HepG2 (cell line): ENCODE measurements around the gene COMP. TPM values are rescaled to one million over a fixed set of nuclear protein-coding genes. Genes with fewer than 3 reads are reported as not detected.

ENCODE experiments used
- AFF4 ChIP-seq: sonication (generic); formaldehyde crosslinking; IDR thresholded peaks from 2 replicates; pipeline ENCODE4 v1.4.0; 2020; ENCODE audit warnings: missing genetic modification reagents
- ASH2L ChIP-seq: fragments of 300-600, 200-600 bp; sonication (generic); IDR thresholded peaks from 2 replicates; pipeline ENCODE4 v1.7.0; 2017; ENCODE audit warnings: low read depth, mild to moderate bottlenecking, moderate library complexity, mixed read lengths, low read length; ENCODE audit not compliant: insufficient read length
- DNMT1 ChIP-seq: sonication (generic); formaldehyde crosslinking; IDR thresholded peaks from 2 replicates; pipeline ENCODE4 v1.5.1; 2020; ENCODE audit warnings: mild to moderate bottlenecking, missing genetic modification reagents
- KDM3A ChIP-seq: IDR thresholded peaks from 2 replicates; pipeline ENCODE4 v1.6.1; 2018; ENCODE audit warnings: low read depth, missing compliant biosample characterization
- MLXIP ChIP-seq: sonication (generic); formaldehyde crosslinking; IDR thresholded peaks from 2 replicates; pipeline ENCODE4 v1.9.0; 2021; ENCODE audit warnings: missing genetic modification reagents, borderline replicate concordance
- REPIN1 ChIP-seq: sonication (generic); formaldehyde crosslinking; IDR thresholded peaks from 2 replicates; pipeline ENCODE4 v1.8.0; 2022; ENCODE audit warnings: missing genetic modification reagents, low read depth, mild to moderate bottlenecking, borderline replicate concordance
- ZNF124 ChIP-seq: sonication (generic); formaldehyde crosslinking; IDR thresholded peaks from 2 replicates; pipeline ENCODE4 v1.4.0; 2020; ENCODE audit warnings: missing genetic modification reagents
- ZNF276 ChIP-seq: sonication (generic); formaldehyde crosslinking; IDR thresholded peaks from 2 replicates; pipeline ENCODE4 v1.4.0; 2020; ENCODE audit warnings: mild to moderate bottlenecking, low read depth, missing genetic modification reagents
- ZNF407 ChIP-seq: sonication (generic); formaldehyde crosslinking; IDR thresholded peaks from one replicate; pipeline ENCODE4 v1.5.1; 2020; ENCODE audit warnings: mild to moderate bottlenecking, missing genetic modification reagents; ENCODE audit errors: not compliant biosample characterization
- ZNF563 ChIP-seq: sonication (generic); formaldehyde crosslinking; IDR thresholded peaks from 2 replicates; pipeline ENCODE4 v1.8.0; 2022; ENCODE audit warnings: mild to moderate bottlenecking, moderate library complexity, missing genetic modification reagents
- polyA plus RNA-seq, 8 experiments: library from polyadenylated mRNA; depleted of rRNA in 3 of 8; stranded (reverse) in 7 of 8; unstranded in 1 of 8; fragments of >200 nt; fragmentation: Illumina TruSeq in 4 of 8; extraction: Trizol in 4 of 8; gene quantifications; 2 replicates each; pipeline versions ENCODE4 v1.2.1 to v1.2.3, GENCODE V29; 2011 to 2016; ENCODE audit warnings: low read depth in 4 of 8, missing spikeins in 1 of 8, mixed read lengths in 1 of 8; ENCODE audit not compliant: insufficient read depth in 1 of 8
- total RNA-seq, 5 experiments: library from RNA; depleted of rRNA; stranded (reverse); fragments of >200 nt; fragmentation: Illumina TruSeq; extraction: Trizol; gene quantifications; 2 replicates each; pipeline ENCODE4 v1.2.3, GENCODE V29; 2016; ENCODE audit warnings: low read depth in 1 of 5

COMP gene
- total and polyA plus RNA-seq, 2 of the 13 experiments (the other 11 are each of a cell fraction or from before 2014, with no cell fraction given) = 0.04 to 0.13 TPM

GRCh38 chr19:18831524-18832305, 40.6 kb upstream of the COMP start, which contains the start of gene UPF1 (continued):
- TF ChIP-seq REPIN1 (CRISPR knock-in tag) (no peak), ASH2L (peak; percentile 81), ZNF563 (CRISPR knock-in tag) (peak; percentile 96), KDM3A (CRISPR knock-in tag) (no peak), DNMT1 (CRISPR knock-in tag) (0 out of 2 replicates have a peak, but pooled peaks have one; percentile 32), ZNF276 (CRISPR knock-in tag) (0 out of 2 replicates have a peak, but pooled peaks have one; percentile 81), ZNF124 (CRISPR knock-in tag) (no peak; the same call in 1 of the 2 replicates), AFF4 (CRISPR knock-in tag) (no peak), MLXIP (CRISPR knock-in tag) (peak; percentile 46; the same call in 1 of the 2 replicates), ZNF407 (CRISPR knock-in tag) (peak; percentile 49)
